Mononuclear cell (primary cell): Measurements from ENCODE around the gene KCNMA1. TPM values are rescaled to one million over a fixed set of nuclear protein-coding genes. Genes with fewer than 3 reads are reported as not detected.

ENCODE experiments used
- H3K27me3 ChIP-seq: 2 replicates; pipeline ENCODE4 v1.6.0; 2011; ENCODE audit warnings: low read length, control low read depth; ENCODE audit not compliant: insufficient read depth
- H3K4me1 ChIP-seq: 2 replicates; pipeline ENCODE4 v1.5.1; 2011; ENCODE audit warnings: mild to moderate bottlenecking, low read length, control low read depth; ENCODE audit not compliant: insufficient read depth
- H3K4me3 ChIP-seq: 2 replicates; pipeline ENCODE4 v1.5.1; 2011; ENCODE audit warnings: mild to moderate bottlenecking, low read length, moderate library complexity
- H3K9me3 ChIP-seq: 2 replicates; pipeline ENCODE4 v1.5.1; 2011; ENCODE audit warnings: low read depth, mild to moderate bottlenecking, control low read depth, low read length
- total RNA-seq: library from RNA; depleted of rRNA; stranded (reverse); fragments of >200 nt; gene quantifications from one replicate; pipeline ENCODE4 v1.2.3, GENCODE V29; 2012

KCNMA1 gene
- total RNA-seq, 1 donor, result 0.42 TPM

- Histone ChIP-seq H3K4me3 (no peak overlapping the region), H3K27me3 (no peaks in the 10 kb centered on the region), H3K4me1 (peaks cover 8% of the 10 kb centered on the region), H3K9me3 (no peaks in the 10 kb centered on the region)
These were observed 381.3 kb downstream of the KCNMA1 start for GRCh38 chr10:77256346-77256745.

- Histone ChIP-seq H3K4me3 (no peak overlapping the region), H3K27me3 (no peaks in the 10 kb centered on the region), H3K9me3 (no peaks in the 10 kb centered on the region), H3K4me1 (no peaks in the 10 kb centered on the region)
These were observed 384.0 kb downstream of the KCNMA1 start for GRCh38 chr10:77253556-77254064.

GRCh38 chr10:77253147-77253545 is 384.5 kb downstream of the KCNMA1 start:
- H3K9me3 ChIP-seq, result no peaks in the 10 kb centered on the region
- H3K4me1 ChIP-seq, result peaks cover 2% of the 10 kb centered on the region
- no peak overlapping the region for H3K4me3 ChIP-seq
- no peaks in the 10 kb centered on the region for H3K27me3 ChIP-seq

GRCh38 chr10:77252380-77253146 is 385.0 kb downstream of the KCNMA1 start:
- Histone ChIP-seq H3K4me3 (no peak overlapping the region), H3K9me3 (no peaks in the 10 kb centered on the region), H3K27me3 (no peaks in the 10 kb centered on the region), H3K4me1 (peaks cover 8% of the 10 kb centered on the region)

GRCh38 chr10:77251297-77252013 is 386.2 kb downstream of the KCNMA1 start:
- no peak overlapping the region for H3K4me3 ChIP-seq
- H3K4me1 ChIP-seq, result peaks cover 19% of the 10 kb centered on the region
- H3K27me3 ChIP-seq, result no peaks in the 10 kb centered on the region
- no peaks in the 10 kb centered on the region for H3K9me3 ChIP-seq

- Histone ChIP-seq H3K4me3 (no peak overlapping the region), H3K9me3 (no peaks in the 10 kb centered on the region), H3K27me3 (no peaks in the 10 kb centered on the region), H3K4me1 (peaks cover 34% of the 10 kb centered on the region)
These were observed 387.6 kb downstream of the KCNMA1 start for GRCh38 chr10:77249901-77250459.

GRCh38 chr10:77248104-77248790 is 389.4 kb downstream of the KCNMA1 start:
- H3K9me3 ChIP-seq, result no peaks in the 10 kb centered on the region
- H3K4me1 ChIP-seq, result peaks cover 48% of the 10 kb centered on the region
- H3K4me3 ChIP-seq, result no peak overlapping the region
- no peaks in the 10 kb centered on the region for H3K27me3 ChIP-seq

- H3K4me1 ChIP-seq, result peaks cover 48% of the 10 kb centered on the region
- no peaks in the 10 kb centered on the region for H3K27me3 ChIP-seq
- no peaks in the 10 kb centered on the region for H3K9me3 ChIP-seq
- H3K4me3 ChIP-seq, result no peak overlapping the region
These were observed 390.3 kb downstream of the KCNMA1 start for GRCh38 chr10:77247031-77247990.

GRCh38 chr10:77245953-77246352 is 391.7 kb downstream of the KCNMA1 start:
- peaks cover 48% of the 10 kb centered on the region for H3K4me1 ChIP-seq
- H3K9me3 ChIP-seq, result no peaks in the 10 kb centered on the region
- H3K4me3 ChIP-seq, result no peak overlapping the region
- H3K27me3 ChIP-seq, result no peaks in the 10 kb centered on the region

- peaks cover 48% of the 10 kb centered on the region for H3K4me1 ChIP-seq
- no peaks in the 10 kb centered on the region for H3K27me3 ChIP-seq
- no peaks in the 10 kb centered on the region for H3K9me3 ChIP-seq
- H3K4me3 ChIP-seq, result no peak overlapping the region
These were observed 392.9 kb downstream of the KCNMA1 start for GRCh38 chr10:77244746-77245145.

- no peaks in the 10 kb centered on the region for H3K27me3 ChIP-seq
- peaks cover 48% of the 10 kb centered on the region for H3K4me1 ChIP-seq
- H3K4me3 ChIP-seq, result no peak overlapping the region
- no peaks in the 10 kb centered on the region for H3K9me3 ChIP-seq
These were observed 393.3 kb downstream of the KCNMA1 start for GRCh38 chr10:77244286-77244685.

- H3K4me1 ChIP-seq, result peaks cover 28% of the 10 kb centered on the region
- H3K9me3 ChIP-seq, result no peaks in the 10 kb centered on the region
- no peaks in the 10 kb centered on the region for H3K27me3 ChIP-seq
- no peak overlapping the region for H3K4me3 ChIP-seq
These were observed 396.3 kb downstream of the KCNMA1 start for GRCh38 chr10:77241350-77241725.

- peaks cover 23% of the 10 kb centered on the region for H3K4me1 ChIP-seq
- H3K27me3 ChIP-seq, result no peaks in the 10 kb centered on the region
- H3K4me3 ChIP-seq, result no peak overlapping the region
- no peaks in the 10 kb centered on the region for H3K9me3 ChIP-seq
These were observed 396.8 kb downstream of the KCNMA1 start for GRCh38 chr10:77240706-77241349.
